ENCODE data around the gene RPS6KA2. TPM values are rescaled to one million over a fixed set of nuclear protein-coding genes. Genes with fewer than 3 reads are reported as not detected.

RPS6KA2 gene
- polyA plus RNA-seq, 12 donors, result 19.6 to 30.3 (median 25.5) TPM; not detected in 1

GRCh38 chr6:166450167-166450873 lies 176.7 kb downstream of the RPS6KA2 start:
- DNase-seq, result no peak

GRCh38 chr6:166449641-166450040 lies 177.4 kb downstream of the RPS6KA2 start:
- DNase-seq, result no peak

GRCh38 chr6:166449036-166449435 lies 178.0 kb downstream of the RPS6KA2 start:
- no peak for DNase-seq

GRCh38 chr6:166448432-166448831 lies 178.6 kb downstream of the RPS6KA2 start:
- DNase-seq, result no peak

GRCh38 chr6:166446567-166447065 lies 180.4 kb downstream of the RPS6KA2 start:
- no peak for DNase-seq

- no peak for DNase-seq
These were observed 180.9 kb downstream of the RPS6KA2 start for GRCh38 chr6:166446146-166446545.

GRCh38 chr6:166444446-166444845 lies 182.6 kb downstream of the RPS6KA2 start:
- no peak for DNase-seq

GRCh38 chr6:166443166-166443565 lies 183.9 kb downstream of the RPS6KA2 start:
- DNase-seq, result no peak

- no peak for DNase-seq
These were observed 184.8 kb downstream of the RPS6KA2 start for GRCh38 chr6:166442131-166442685.

GRCh38 chr6:166441325-166442078 lies 185.5 kb downstream of the RPS6KA2 start:
- no peak for DNase-seq

GRCh38 chr6:166440729-166441128 lies 186.3 kb downstream of the RPS6KA2 start:
- DNase-seq, result no peak

GRCh38 chr6:166440106-166440505 lies 186.9 kb downstream of the RPS6KA2 start:
- no peak for DNase-seq

GRCh38 chr6:166439366-166440091 lies 187.5 kb downstream of the RPS6KA2 start:
- no peak for DNase-seq

GRCh38 chr6:166438211-166438861 lies 188.7 kb downstream of the RPS6KA2 start:
- no peak for DNase-seq

GRCh38 chr6:166437661-166438060 lies 189.4 kb downstream of the RPS6KA2 start:
- DNase-seq, result no peak

GRCh38 chr6:166436195-166437139 lies 190.6 kb downstream of the RPS6KA2 start:
- no peak for DNase-seq

GRCh38 chr6:166435574-166435973 lies 191.5 kb downstream of the RPS6KA2 start:
- DNase-seq, result no peak

- DNase-seq, result no peak
These were observed 192.7 kb downstream of the RPS6KA2 start for GRCh38 chr6:166434336-166434735.

- no peak for DNase-seq
These were observed 194.0 kb downstream of the RPS6KA2 start for GRCh38 chr6:166433096-166433495.

GRCh38 chr6:166430269-166430668 lies 196.8 kb downstream of the RPS6KA2 start:
- DNase-seq, result no peak
